Spleen (tissue), 11 donors: ENCODE data around the gene SLC38A3. TPM values are rescaled to one million over a fixed set of nuclear protein-coding genes. Genes with fewer than 3 reads are reported as not detected.

Source experiments
- DNase-seq: peaks from one replicate; pipeline ENCODE4 v3.0.0-alpha.2; 2020
- H3K27ac ChIP-seq, 8 donors: fragments of 200-600 bp; sonication (generic) in 7 of 8; 1 replicate in 4 of 8; 2 replicates in 4 of 8; pipeline versions ENCODE4 v1.5.0 to v1.8.0; 2016 to 2021; ENCODE audit warnings: inconsistent platforms in 4 of 8, mild to moderate bottlenecking in 4 of 8, moderate library complexity in 1 of 8
- H3K27me3 ChIP-seq, 7 donors: fragments of 200-600 bp; sonication (generic) in 6 of 7; replicated peaks in 1 of 7; 1 replicate in 4 of 7; 2 replicates in 3 of 7; pipeline versions ENCODE4 v1.5.0 to v1.8.0; 2016 to 2021; ENCODE audit warnings: inconsistent platforms in 3 of 7, mild to moderate bottlenecking in 1 of 7
- H3K36me3 ChIP-seq, 6 donors: fragments of 200-600 bp; sonication (generic) in 5 of 6; 1 replicate in 4 of 6; 2 replicates in 2 of 6; pipeline versions ENCODE4 v1.5.0 to v1.8.0; 2016 to 2021; ENCODE audit warnings: inconsistent platforms in 2 of 6
- H3K4me1 ChIP-seq, 6 donors: fragments of 200-600 bp; sonication (generic) in 5 of 6; 1 replicate in 3 of 6; 2 replicates in 3 of 6; pipeline versions ENCODE4 v1.5.0 to v1.8.0; 2016 to 2021; ENCODE audit warnings: inconsistent platforms in 3 of 6
- H3K4me3 ChIP-seq, 8 donors: fragments of 200-600 bp; sonication (generic) in 7 of 8; 1 replicate in 4 of 8; 2 replicates in 4 of 8; pipeline versions ENCODE4 v1.5.0 to v1.8.0; 2016 to 2021; ENCODE audit warnings: inconsistent platforms in 4 of 8, mild to moderate bottlenecking in 4 of 8, moderate library complexity in 2 of 8
- H3K9me3 ChIP-seq, 8 donors: fragments of 200-600 bp; sonication (generic) in 7 of 8; 1 replicate in 4 of 8; 2 replicates in 4 of 8; pipeline versions ENCODE4 v1.5.0 to v1.8.0; 2016 to 2021; ENCODE audit warnings: inconsistent platforms in 4 of 8
- POLR2A ChIP-seq, 3 donors: fragments of 450-650 bp; IDR thresholded peaks; one replicate each; pipeline ENCODE4 v1.5.1; 2017; ENCODE audit warnings: antibody characterized with exemption in 3 of 3, mild to moderate bottlenecking in 1 of 3
- POLR2AphosphoS5 ChIP-seq, 3 donors: sonication (generic); formaldehyde crosslinking; IDR thresholded peaks; one replicate each; pipeline ENCODE4 v1.5.1; 2017; ENCODE audit warnings: antibody characterized with exemption in 3 of 3
- WGBS, 5 donors: extraction: QIAGEN DNeasy Blood & Tissue Kit in 3 of 5; methylation state at CpG; one replicate each; pipeline versions ENCODE4 v1.1.5 to v1.1.7; 2013 to 2018; 5-methylcytosine and 5-hydroxymethylcytosine counted together
- intact Hi-C: fragments of 100-400 bp; cut with DNase I; formaldehyde crosslinking; loops from one replicate; pipeline ENCODE4 v1.15.0; 2023; ENCODE audit warnings: low total_unique reads
- polyA plus RNA-seq, 3 donors: library from polyadenylated mRNA; stranded (reverse); fragments of 200-250 nt; gene quantifications; one replicate each; pipeline ENCODE4 v1.2.1, GENCODE V29; 2013
- total RNA-seq, 7 donors: library from RNA; depleted of rRNA in 3 of 7; stranded (reverse); fragments of >200 nt in 3 of 7; fragmentation: NEBNext Ultra II Directional in 4 of 7; extraction: Animal tissue kit (Norgen Biotek cat#: 25700) in 4 of 7; gene quantifications; one replicate each; pipeline versions ENCODE4 v1.1.0 to v1.2.1, GENCODE V29; 2016 to 2021
- TF ChIP-seq, protein P1 (sequence below), 11 experiments: fragments of 200-600 bp in 7 of 11; fragments of 450-650 bp in 4 of 11; sonication (generic) in 4 of 11; IDR thresholded peaks in 8 of 11; conservative IDR thresholded peaks in 3 of 11; 1 replicate in 7 of 11; 2 replicates in 4 of 11; pipeline versions ENCODE4 v1.4.0 to v1.8.0; 2016 to 2021; ENCODE audit warnings: antibody characterized with exemption in 11 of 11, inconsistent platforms in 4 of 11, mild to moderate bottlenecking in 1 of 11
- donor health status: healthy with polysubstance abuse.
- donor health status: DM: no; HTN: no; CAD: no; lungs with moderate emphysema.
- donor health status: DM: no; HTN: no; CAD: no.
- donor health status: Bipolar disorder and iron deficiency.
- donor health status: healthy.
- donor health status: DM: no; HTN: no; CAD: no.
- donor health status: DM: yes; HTN: yes; CAD: no.

Gene SLC38A3
- total and polyA plus RNA-seq, 10 donors, result 0.02 to 0.07 TPM; not detected in 8

DNA sequence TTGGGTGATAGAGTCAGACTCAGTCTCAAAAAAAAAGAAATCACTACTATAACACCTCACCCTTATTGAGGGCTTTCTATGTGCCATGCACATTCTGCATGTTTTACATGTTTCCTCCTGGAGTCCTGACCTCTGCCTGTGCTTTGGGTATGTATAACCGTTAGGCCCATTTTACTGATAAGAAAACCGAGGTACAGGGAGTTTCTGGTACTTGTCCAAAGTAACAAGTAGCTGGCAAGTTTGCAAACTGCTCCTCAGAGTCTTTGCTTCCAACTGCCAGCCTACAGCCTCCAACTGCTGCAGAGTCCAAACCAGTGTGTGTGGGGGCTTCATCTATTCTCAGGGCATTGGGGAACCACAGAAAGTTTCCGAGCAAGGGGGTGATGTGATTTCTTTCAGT is 27.2 kb downstream of the SLC38A3 start:
- WGBS, 5 donors, result 82 to 89% (median 87%) methylated on average over 3 of the region's 3 CpGs
- no peaks in the 10 kb centered on the region for H3K27me3 ChIP-seq
- no peak for DNase-seq
- TF ChIP-seq POLR2AphosphoS5 (IDR thresholded peaks at IDR 0.05), result no peak
- TF ChIP-seq, protein P1, sequence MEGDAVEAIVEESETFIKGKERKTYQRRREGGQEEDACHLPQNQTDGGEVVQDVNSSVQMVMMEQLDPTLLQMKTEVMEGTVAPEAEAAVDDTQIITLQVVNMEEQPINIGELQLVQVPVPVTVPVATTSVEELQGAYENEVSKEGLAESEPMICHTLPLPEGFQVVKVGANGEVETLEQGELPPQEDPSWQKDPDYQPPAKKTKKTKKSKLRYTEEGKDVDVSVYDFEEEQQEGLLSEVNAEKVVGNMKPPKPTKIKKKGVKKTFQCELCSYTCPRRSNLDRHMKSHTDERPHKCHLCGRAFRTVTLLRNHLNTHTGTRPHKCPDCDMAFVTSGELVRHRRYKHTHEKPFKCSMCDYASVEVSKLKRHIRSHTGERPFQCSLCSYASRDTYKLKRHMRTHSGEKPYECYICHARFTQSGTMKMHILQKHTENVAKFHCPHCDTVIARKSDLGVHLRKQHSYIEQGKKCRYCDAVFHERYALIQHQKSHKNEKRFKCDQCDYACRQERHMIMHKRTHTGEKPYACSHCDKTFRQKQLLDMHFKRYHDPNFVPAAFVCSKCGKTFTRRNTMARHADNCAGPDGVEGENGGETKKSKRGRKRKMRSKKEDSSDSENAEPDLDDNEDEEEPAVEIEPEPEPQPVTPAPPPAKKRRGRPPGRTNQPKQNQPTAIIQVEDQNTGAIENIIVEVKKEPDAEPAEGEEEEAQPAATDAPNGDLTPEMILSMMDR (IDR thresholded peaks at IDR 0.05 in 8 of 11, conservative IDR thresholded peaks at IDR 0.05 in 3 of 11), result no peak
- TF ChIP-seq POLR2A (IDR thresholded peaks at IDR 0.05), result no peak
- intact Hi-C loops, result loop anchor here (10.0 kb wide), 1 partner anchor 92 kb away; the partner anchor contains the start of genes HYAL2 and TUSC2
- peaks cover 4 to 69% (median 47%) of the 10 kb centered on the region in 6 donors for H3K4me1 ChIP-seq
- H3K4me3 ChIP-seq, result no peak overlapping the region
- no peaks in the 10 kb centered on the region for H3K9me3 ChIP-seq
- no peaks in the 10 kb centered on the region for H3K36me3 ChIP-seq
- H3K27ac ChIP-seq, result no peak overlapping the region

DNA sequence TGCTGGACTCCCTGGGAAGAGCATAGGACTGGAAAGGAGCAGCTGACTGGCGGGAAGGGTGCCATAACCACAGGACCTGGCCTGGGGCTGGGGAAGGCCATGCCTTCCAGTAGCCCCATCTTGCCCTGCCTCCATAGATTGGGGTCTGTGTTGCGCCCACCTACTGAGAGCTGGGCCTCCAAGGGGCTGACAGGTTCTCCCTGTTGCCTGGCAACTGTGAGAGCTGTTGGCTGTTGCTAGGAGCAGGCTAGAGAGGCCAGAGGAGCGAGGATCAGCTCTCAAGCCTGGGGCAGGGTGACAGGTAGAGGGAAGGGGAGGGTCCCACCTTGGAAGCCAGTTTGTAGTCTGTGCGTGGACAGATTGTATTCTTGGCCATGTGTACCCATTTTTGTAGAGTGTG is 28.1 kb downstream of the SLC38A3 start:
- WGBS, 5 donors, result 87 to 96% (median 94%) methylated on average over 3 to 4 of the region's 4 CpGs
- peak overlapping the region in 2 of 8 donors; percentile 21 to 26 for H3K27ac ChIP-seq

GRCh38 chr3:50235716-50236483 is 30.8 kb downstream of the SLC38A3 start, which contains the start of gene GNAI2:
GNAI2 (plus strand) TSS chr3:50236204; CDS start chr3:50236336, 132 bp downstream.
- peaks cover 0 to 26% (median 11%) of the 10 kb centered on the region in 6 donors for H3K36me3 ChIP-seq
- TF ChIP-seq, protein P1 (IDR thresholded peaks at IDR 0.05 in 8 of 11, conservative IDR thresholded peaks at IDR 0.05 in 3 of 11), result peak in 3 of 11 experiments; percentile 37 to 61 (median 43)
- peak; percentile 98 to 99 (median 98) for TF ChIP-seq POLR2AphosphoS5 (IDR thresholded peaks at IDR 0.05)
- peak in 2 of 3 donors; percentile 91 to 97 for TF ChIP-seq POLR2A (IDR thresholded peaks at IDR 0.05)
- H3K4me1 ChIP-seq, result peaks cover 31 to 64% (median 47%) of the 10 kb centered on the region in 6 donors
- H3K4me3 ChIP-seq, result peak within 1 kb of the TSS; percentile 87 to 98 (median 92)
- DNase-seq, result peak; percentile 100
- 0 to 2% (median 1%) methylated on average over 37 to 75 of the region's 75 CpGs for WGBS, 5 donors
- intact Hi-C loops, result loop anchor here (10.0 kb wide), 1 partner anchor 89 kb away; the partner anchor contains the start of genes HYAL2 and TUSC2
- no peaks in the 10 kb centered on the region for H3K27me3 ChIP-seq
- no peaks in the 10 kb centered on the region for H3K9me3 ChIP-seq
- peak within 1 kb of the TSS; percentile 94 to 99 (median 96) for H3K27ac ChIP-seq

More for the DNA sequence above, 28.1 kb downstream of the SLC38A3 start:
- intact Hi-C loops, result loop anchor here (10.0 kb wide), 1 partner anchor 92 kb away; the partner anchor contains the start of genes HYAL2 and TUSC2
- H3K36me3 ChIP-seq, result peaks cover 0 to 1% (median 0%) of the 10 kb centered on the region in 6 donors
- H3K4me1 ChIP-seq, result peaks cover 4 to 64% (median 41%) of the 10 kb centered on the region in 6 donors
- H3K4me3 ChIP-seq, result no peak overlapping the region
- H3K9me3 ChIP-seq, result no peaks in the 10 kb centered on the region
- H3K27me3 ChIP-seq, result no peaks in the 10 kb centered on the region
- no peak for DNase-seq
- TF ChIP-seq, protein P1 (IDR thresholded peaks at IDR 0.05 in 8 of 11, conservative IDR thresholded peaks at IDR 0.05 in 3 of 11), result no peak
- TF ChIP-seq POLR2A (IDR thresholded peaks at IDR 0.05), result no peak
